GM12864 (cell line): ENCODE measurements around the gene SLC9B1.
"Not testable (repeated sequence)": the region's sequence is repeated elsewhere in the genome, so short reads cannot be mapped to it uniquely, and the experiment has no call there.

ENCODE experiments used
- DNase-seq: peaks from one replicate; pipeline ENCODE4 v3.0.0-alpha.2; 2011; ENCODE audit warnings: low read depth
- H3K4me3 ChIP-seq: 2 replicates; pipeline ENCODE4 v1.5.1; 2011; ENCODE audit warnings: mild to moderate bottlenecking, low read depth, low read length, control low read depth
- TF ChIP-seq, protein P1 (sequence below): IDR thresholded peaks from 2 replicates; pipeline ENCODE4 v1.5.1; 2011; ENCODE audit warnings: low read depth, mild to moderate bottlenecking, moderate library complexity, low read length, control low read depth, inconsistent platforms; ENCODE audit errors: missing control alignments

SLC9B1 gene

DNA sequence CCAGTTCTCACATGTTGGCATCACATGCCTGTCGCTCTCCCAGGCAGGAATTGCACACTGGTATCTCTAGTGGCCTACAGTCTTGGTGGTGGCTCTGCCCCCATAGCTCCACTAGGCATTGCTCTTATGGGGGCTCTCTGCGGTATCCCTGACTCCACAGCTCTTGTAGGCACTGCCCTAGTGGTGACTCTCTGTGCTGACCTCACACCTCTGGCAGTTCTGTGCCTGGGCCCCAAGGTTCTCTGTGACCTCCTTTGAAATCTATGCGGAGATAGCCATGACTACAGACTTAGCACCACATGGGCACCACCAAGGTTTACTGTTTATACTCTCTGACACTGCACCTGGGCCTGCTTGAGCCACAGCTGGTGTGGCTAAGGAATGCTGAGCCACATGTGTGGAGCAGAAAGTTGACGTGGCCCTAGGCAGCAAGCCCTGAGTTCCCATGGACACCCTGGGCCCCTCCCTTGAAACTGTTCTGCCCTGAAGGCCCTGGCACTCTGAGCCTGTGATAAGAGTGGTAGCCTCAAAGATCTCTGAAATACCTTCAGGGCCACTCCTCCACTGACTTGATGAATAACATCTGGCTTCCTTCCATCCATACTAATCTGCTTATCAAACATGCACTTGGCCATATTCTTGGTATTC lies 8.0 kb downstream of the SLC9B1 start:
- TF ChIP-seq, protein P1, sequence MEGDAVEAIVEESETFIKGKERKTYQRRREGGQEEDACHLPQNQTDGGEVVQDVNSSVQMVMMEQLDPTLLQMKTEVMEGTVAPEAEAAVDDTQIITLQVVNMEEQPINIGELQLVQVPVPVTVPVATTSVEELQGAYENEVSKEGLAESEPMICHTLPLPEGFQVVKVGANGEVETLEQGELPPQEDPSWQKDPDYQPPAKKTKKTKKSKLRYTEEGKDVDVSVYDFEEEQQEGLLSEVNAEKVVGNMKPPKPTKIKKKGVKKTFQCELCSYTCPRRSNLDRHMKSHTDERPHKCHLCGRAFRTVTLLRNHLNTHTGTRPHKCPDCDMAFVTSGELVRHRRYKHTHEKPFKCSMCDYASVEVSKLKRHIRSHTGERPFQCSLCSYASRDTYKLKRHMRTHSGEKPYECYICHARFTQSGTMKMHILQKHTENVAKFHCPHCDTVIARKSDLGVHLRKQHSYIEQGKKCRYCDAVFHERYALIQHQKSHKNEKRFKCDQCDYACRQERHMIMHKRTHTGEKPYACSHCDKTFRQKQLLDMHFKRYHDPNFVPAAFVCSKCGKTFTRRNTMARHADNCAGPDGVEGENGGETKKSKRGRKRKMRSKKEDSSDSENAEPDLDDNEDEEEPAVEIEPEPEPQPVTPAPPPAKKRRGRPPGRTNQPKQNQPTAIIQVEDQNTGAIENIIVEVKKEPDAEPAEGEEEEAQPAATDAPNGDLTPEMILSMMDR: no peak
- DNase-seq: no peak
- no peak overlapping the region for H3K4me3 ChIP-seq

DNA sequence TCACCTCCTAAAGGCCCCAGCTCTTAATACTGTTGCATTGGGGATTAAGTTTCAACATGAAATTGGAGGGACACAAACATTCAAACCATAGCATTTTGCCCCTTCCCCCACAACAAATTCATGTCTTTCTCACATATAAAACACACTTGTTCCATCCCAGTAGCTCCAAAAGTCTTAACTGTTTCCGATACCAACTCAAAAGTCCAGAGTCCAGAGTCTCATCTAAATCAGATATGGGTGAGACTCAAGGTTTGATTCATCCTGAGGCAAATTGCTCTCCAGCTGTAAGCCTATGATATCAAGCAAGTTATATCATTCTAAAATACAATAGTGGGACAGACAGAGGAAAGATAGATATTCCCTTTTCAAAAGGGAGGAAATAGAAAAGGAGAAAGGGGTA lies 8.7 kb downstream of the SLC9B1 start:
- TF ChIP-seq, protein P1: no peak
- no peak overlapping the region for H3K4me3 ChIP-seq
- DNase-seq: no peak

DNA sequence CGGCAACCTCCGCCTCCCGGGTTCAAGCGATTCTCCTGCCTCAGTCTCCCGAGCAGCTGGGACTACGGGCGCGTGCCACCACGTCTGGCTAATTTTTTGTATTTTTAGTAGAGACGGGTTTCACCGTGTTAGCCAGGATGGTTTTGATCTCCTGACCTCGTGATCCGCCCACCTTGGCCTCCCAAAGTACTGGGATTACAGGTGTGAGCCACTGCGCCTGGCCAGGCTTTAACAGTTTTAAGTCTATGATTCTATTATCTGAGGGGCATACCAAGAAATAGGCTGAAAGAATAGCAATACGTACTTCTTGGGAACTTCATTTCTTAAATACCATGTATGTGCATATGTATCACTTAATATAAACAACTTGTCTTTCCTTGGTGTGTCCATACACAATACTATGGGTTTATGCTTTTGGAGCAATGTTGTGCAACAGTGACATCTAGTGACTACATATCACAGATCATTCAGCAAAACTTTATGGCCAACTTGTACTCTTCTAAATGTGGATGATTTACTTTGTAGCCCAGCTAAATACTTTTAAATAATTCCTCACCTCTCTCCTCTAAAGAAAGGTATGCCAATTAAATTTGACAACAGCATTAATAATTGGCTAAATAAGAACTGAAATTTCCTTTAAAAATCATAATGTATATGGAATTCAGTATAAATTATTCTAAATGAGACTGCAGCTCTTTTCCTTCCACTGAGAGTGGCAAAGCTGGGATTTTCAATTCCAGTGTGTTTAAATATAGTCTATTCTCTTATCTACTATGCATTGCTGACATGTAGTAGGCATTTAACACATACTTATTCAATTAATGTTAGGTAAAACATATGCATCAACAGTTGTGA lies 10.4 kb downstream of the SLC9B1 start:
- no peak overlapping the region for H3K4me3 ChIP-seq
- TF ChIP-seq, protein P1: peak; percentile 60
- peak; percentile 53 for DNase-seq

DNA sequence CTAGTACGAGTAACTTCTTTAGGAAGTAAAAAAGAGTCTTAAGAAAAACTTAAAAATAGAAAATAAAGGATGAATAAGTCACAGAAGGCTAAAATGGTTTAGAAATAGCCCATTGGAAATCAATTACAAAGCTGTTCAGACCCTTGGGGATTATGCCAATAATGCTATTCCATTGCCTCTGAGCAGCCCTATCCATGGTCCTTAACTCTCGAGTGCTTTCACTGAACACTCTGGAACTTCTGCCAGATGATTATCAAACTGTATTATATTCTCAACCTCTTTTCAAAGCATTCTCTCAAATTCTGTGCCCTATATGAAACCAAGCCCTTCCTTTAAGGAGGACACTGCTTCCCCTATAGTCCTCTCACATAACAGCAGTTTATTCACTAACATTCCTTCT lies 17.0 kb downstream of the SLC9B1 start:
- DNase-seq: no peak
- TF ChIP-seq, protein P1: no peak
- H3K4me3 ChIP-seq: no peak overlapping the region

DNA sequence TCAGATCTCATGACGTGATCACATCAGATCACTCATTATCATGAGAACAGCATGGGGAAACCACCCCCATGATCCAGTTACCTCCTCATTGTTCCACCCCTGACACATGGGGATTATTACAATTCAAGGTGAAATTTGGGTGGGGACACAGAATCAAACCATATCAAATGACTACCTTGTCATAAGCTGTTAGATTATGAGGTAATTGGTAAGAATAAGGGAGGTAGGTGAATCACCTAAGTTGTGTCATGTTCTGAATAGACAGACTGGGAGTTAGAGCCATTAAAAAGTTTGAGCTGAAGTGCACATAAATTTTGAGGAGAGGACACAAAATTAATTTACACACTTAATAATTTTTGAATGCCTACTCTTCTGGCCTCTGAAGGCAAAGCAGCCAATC lies 24.7 kb downstream of the SLC9B1 start:
- DNase-seq: no peak
- TF ChIP-seq, protein P1: no peak
- no peak overlapping the region for H3K4me3 ChIP-seq

DNA sequence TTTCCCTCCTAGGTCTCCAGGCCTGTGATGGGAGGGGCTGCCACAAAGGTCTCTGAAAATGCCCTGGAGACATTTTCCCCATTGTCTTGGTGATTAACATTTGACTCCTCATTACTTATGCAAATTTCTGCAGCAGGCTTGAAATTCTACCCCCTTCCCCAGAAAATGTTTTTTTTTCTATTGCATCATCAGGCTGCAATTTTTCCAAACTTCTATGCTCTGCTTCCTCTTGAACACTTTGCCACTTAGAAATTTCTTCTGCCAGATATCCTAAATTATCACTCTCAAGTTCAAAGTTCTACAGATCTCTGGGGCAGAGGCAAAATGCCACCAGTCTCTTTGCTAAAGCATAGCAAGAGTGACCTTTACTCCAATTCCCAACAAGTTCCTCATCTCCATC lies 25.5 kb downstream of the SLC9B1 start:
- DNase-seq, H3K4me3 ChIP-seq: not testable (repeated sequence)

DNA sequence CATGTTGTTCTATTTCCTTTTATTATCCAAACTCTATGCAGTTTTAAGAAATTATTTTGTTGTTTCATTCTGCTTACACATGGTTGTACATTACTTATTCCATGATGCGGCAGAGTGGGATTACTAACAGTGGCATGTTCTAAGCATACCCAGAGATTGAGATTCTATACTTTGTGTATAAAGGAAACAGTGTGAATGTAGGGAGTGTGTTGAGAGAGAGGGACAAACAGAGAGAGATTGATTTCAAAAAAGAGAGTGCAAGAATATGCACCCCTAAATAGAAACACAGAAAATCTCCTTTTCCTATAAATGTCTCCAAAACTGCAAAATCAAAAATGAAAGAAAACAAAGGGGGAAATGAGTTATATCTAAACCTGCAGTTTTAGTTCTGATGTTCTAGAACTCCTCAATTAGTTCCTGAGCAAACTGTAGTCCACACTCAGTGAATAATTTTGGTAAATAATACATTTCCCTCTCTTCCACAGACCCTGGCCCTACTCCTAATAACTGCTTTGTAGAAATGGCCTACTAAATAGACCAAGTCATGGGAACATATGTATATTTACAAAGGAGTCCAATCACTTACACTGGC lies 31.0 kb downstream of the SLC9B1 start:
- H3K4me3 ChIP-seq: no peak overlapping the region
- no peak for DNase-seq
- TF ChIP-seq, protein P1: no peak
